Fibroblast of lung (primary cell): ENCODE measurements around the gene S100A1. TPM values are rescaled to one million over a fixed set of nuclear protein-coding genes. Genes with fewer than 3 reads are reported as not detected.

Source experiments
- DNase-seq, 2 donors: peaks; one replicate each; pipeline versions ENCODE4 v3.0.0 to v3.0.0-alpha.2; 2010; ENCODE audit warnings: low read depth in 2 of 2
- H2AFZ ChIP-seq: 2 replicates; pipeline ENCODE4 v1.5.1; 2012; ENCODE audit warnings: low read length, control low read depth, inconsistent platforms
- H3K27ac ChIP-seq: 2 replicates; pipeline ENCODE4 v1.5.1; 2011; ENCODE audit warnings: low read length, control low read depth; ENCODE audit not compliant: insufficient read depth
- H3K27me3 ChIP-seq: 2 replicates; pipeline ENCODE4 v1.5.1; 2011; ENCODE audit warnings: mild to moderate bottlenecking, low read length; ENCODE audit not compliant: control insufficient read depth, insufficient read depth
- H3K36me3 ChIP-seq: 2 replicates; pipeline ENCODE4 v1.5.1; 2011; ENCODE audit warnings: low read length; ENCODE audit not compliant: control insufficient read depth, insufficient read depth
- H3K4me1 ChIP-seq: 2 replicates; pipeline ENCODE4 v1.5.1; 2011; ENCODE audit warnings: low read length; ENCODE audit not compliant: control insufficient read depth, insufficient read depth; ENCODE audit errors: extremely low read depth
- H3K4me2 ChIP-seq: 2 replicates; pipeline ENCODE4 v1.5.1; 2011; ENCODE audit warnings: low read length, control low read depth; ENCODE audit not compliant: insufficient read depth; ENCODE audit errors: extremely low read depth
- H3K4me3 ChIP-seq, 4 experiments: fragments of 200-600 bp in 1 of 4; sonication (generic) in 1 of 4; replicated peaks in 1 of 4; 2 replicates each; pipeline ENCODE4 v1.5.1; 2011 to 2016; ENCODE audit warnings: low read length in 4 of 4, low read depth in 3 of 4, mild to moderate bottlenecking in 3 of 4, control low read depth in 2 of 4, inconsistent platforms in 1 of 4, mixed read lengths in 1 of 4; ENCODE audit not compliant: insufficient read depth in 1 of 4; ENCODE audit errors: control extremely low read depth in 1 of 4
- H3K79me2 ChIP-seq: 2 replicates; pipeline ENCODE4 v1.5.1; 2012; ENCODE audit warnings: mild to moderate bottlenecking, low read length, inconsistent platforms; ENCODE audit not compliant: control insufficient read depth, insufficient read depth
- H3K9ac ChIP-seq: 2 replicates; pipeline ENCODE4 v1.5.1; 2011; ENCODE audit warnings: mild to moderate bottlenecking, low read length, control low read depth; ENCODE audit not compliant: insufficient read depth
- H3K9me3 ChIP-seq: 2 replicates; pipeline ENCODE4 v1.5.1; 2012; ENCODE audit warnings: low read depth, low read length; ENCODE audit not compliant: control insufficient read depth, insufficient read depth
- H4K20me1 ChIP-seq: 2 replicates; pipeline ENCODE4 v1.5.1; 2011; ENCODE audit warnings: low read length; ENCODE audit not compliant: control insufficient read depth, insufficient read depth; ENCODE audit errors: extremely low read depth
- CTCF ChIP-seq, 2 donors: IDR thresholded peaks in 1 of 2; conservative IDR thresholded peaks in 1 of 2; 1 replicate in 1 of 2; 2 replicates in 1 of 2; pipeline ENCODE4 v1.5.1; 2011 to 2012; ENCODE audit warnings: low read length in 2 of 2, control low read depth in 1 of 2, inconsistent platforms in 1 of 2, low read depth in 1 of 2, mild to moderate bottlenecking in 1 of 2
- EZH2 ChIP-seq: IDR thresholded peaks from 2 replicates; pipeline ENCODE4 v1.5.1; 2012; ENCODE audit warnings: low read length, control low read depth, mild to moderate bottlenecking; ENCODE audit errors: missing control alignments
- polyA plus RNA-seq, 2 donors: library from polyadenylated mRNA; depleted of rRNA in 1 of 2; stranded (reverse) in 1 of 2; unstranded in 1 of 2; fragments of >200 nt; gene quantifications; 2 replicates each; pipeline ENCODE4 v1.2.1, GENCODE V29; 2011 to 2012; ENCODE audit warnings: missing spikeins in 1 of 2
- total RNA-seq: library from RNA; depleted of rRNA; stranded (reverse); fragments of >200 nt; gene quantifications from 2 replicates; pipeline ENCODE4 v1.2.1, GENCODE V29; 2014

The S100A1 gene
- total and polyA plus RNA-seq, 2 donors (not counting 1 experiment from before 2014, with no cell fraction given) = 0.17 to 9.7 TPM

- H3K79me2 ChIP-seq = no peaks in the 10 kb centered on the region
- peak overlapping the region; percentile 7 for H3K9ac ChIP-seq
- no peaks in the 10 kb centered on the region for H3K36me3 ChIP-seq
- H4K20me1 ChIP-seq = no peaks in the 10 kb centered on the region
- TF ChIP-seq EZH2 = peak; percentile 99
- no peak for TF ChIP-seq CTCF (conservative IDR thresholded peaks at IDR 0.05 in 1 of 2, IDR thresholded peaks at IDR 0.05 in 1 of 2; ENCODE audit: low read depth in 1 of 2, low read length in 2 of 2)
- peak overlapping the region; percentile 75 for H3K4me2 ChIP-seq
- no peak for DNase-seq
- H3K27ac ChIP-seq = no peak overlapping the region
- peaks cover 10% of the 10 kb centered on the region for H3K4me1 ChIP-seq
- no peaks in the 10 kb centered on the region for H3K9me3 ChIP-seq
- peak overlapping the region; percentile 21 for H2AFZ ChIP-seq
- peaks cover 41% of the 10 kb centered on the region for H3K27me3 ChIP-seq
- H3K4me3 ChIP-seq = peak overlapping the region; percentile 6 to 50 (median 36)
These were observed 51.3 kb downstream of the S100A1 start for GRCh38 chr1:153679337-153680119.

GRCh38 chr1:153680120-153680403 is 51.8 kb downstream of the S100A1 start:
- Histone ChIP-seq H3K36me3 (no peaks in the 10 kb centered on the region), H3K27me3 (peaks cover 41% of the 10 kb centered on the region), H3K27ac (no peak overlapping the region), H3K4me1 (peaks cover 10% of the 10 kb centered on the region), H4K20me1 (no peaks in the 10 kb centered on the region), H2AFZ (no peak overlapping the region), H3K9ac (no peak overlapping the region), H3K9me3 (no peaks in the 10 kb centered on the region), H3K4me2 (no peak overlapping the region), H3K4me3 (no peak overlapping the region), H3K79me2 (no peaks in the 10 kb centered on the region)
- TF ChIP-seq EZH2 (no peak), CTCF (conservative IDR thresholded peaks at IDR 0.05 in 1 of 2, IDR thresholded peaks at IDR 0.05 in 1 of 2; ENCODE audit: low read depth in 1 of 2, low read length in 2 of 2) (no peak)
- no peak for DNase-seq

Other genes starting within 250 kb of the S100A1 start
- not detected in 2 replicates for gene S100A8, start 237.4 kb upstream of the S100A1 start, total RNA-seq
- not detected in 2 replicates for gene S100A8, start 237.4 kb upstream of the S100A1 start, polyA plus RNA-seq
- gene S100A7A, start 211.9 kb upstream of the S100A1 start, total RNA-seq = not detected in 2 replicates
- gene S100A7A, start 211.9 kb upstream of the S100A1 start, polyA plus RNA-seq = not detected in 2 replicates
- gene S100A7, start 167.8 kb upstream of the S100A1 start, total RNA-seq = not detected in 2 replicates
- not detected in 2 replicates for gene S100A7, start 167.8 kb upstream of the S100A1 start, polyA plus RNA-seq
- 2,061 and 4,042 TPM in 2 replicates for gene S100A6, start 92.4 kb upstream of the S100A1 start, total RNA-seq
- 1,280 and 2,637 TPM in 2 replicates for gene S100A6, start 92.4 kb upstream of the S100A1 start, polyA plus RNA-seq
- not detected in 2 replicates for gene S100A5, start 87.5 kb upstream of the S100A1 start, total RNA-seq
- gene S100A5, start 87.5 kb upstream of the S100A1 start, polyA plus RNA-seq = 0.20 and 0.24 TPM in 2 replicates
- gene S100A4, start 82.6 kb upstream of the S100A1 start, total RNA-seq = 85.3 and 287 TPM in 2 replicates
- gene S100A4, start 82.6 kb upstream of the S100A1 start, polyA plus RNA-seq = 371 and 928 TPM in 2 replicates
- gene S100A3, start 79.2 kb upstream of the S100A1 start, total RNA-seq = 1.8 and 6.8 TPM in 2 replicates
- gene S100A3, start 79.2 kb upstream of the S100A1 start, polyA plus RNA-seq = 11.5 and 14.8 TPM in 2 replicates
- gene S100A2, start 62.6 kb upstream of the S100A1 start, total RNA-seq = 1.5 and 3.6 TPM in 2 replicates
- gene S100A2, start 62.6 kb upstream of the S100A1 start, polyA plus RNA-seq = 4.8 and 10.3 TPM in 2 replicates
- gene S100A16, start 15.3 kb upstream of the S100A1 start, total RNA-seq = 121 and 122 TPM in 2 replicates
- gene S100A16, start 15.3 kb upstream of the S100A1 start, polyA plus RNA-seq = 182 and 632 TPM in 2 replicates
- 0.26 and 0.33 TPM in 2 replicates for gene S100A14, start 12.1 kb upstream of the S100A1 start, total RNA-seq
- gene S100A14, start 12.1 kb upstream of the S100A1 start, polyA plus RNA-seq = 0.40 and 0.51 TPM in 2 replicates
- 105 and 172 TPM in 2 replicates for gene S100A13, start 929 bp upstream of the S100A1 start, total RNA-seq
- gene S100A13, start 929 bp upstream of the S100A1 start, polyA plus RNA-seq = 399 TPM in 2 replicates
- 22.6 and 34.0 TPM in 2 replicates for gene CHTOP, start 5.6 kb downstream of the S100A1 start, total RNA-seq
- gene CHTOP, start 5.6 kb downstream of the S100A1 start, polyA plus RNA-seq = 47.6 and 52.2 TPM in 2 replicates
- gene SNAPIN, start 30.3 kb downstream of the S100A1 start, total RNA-seq = 72.7 and 76.5 TPM in 2 replicates
- gene SNAPIN, start 30.3 kb downstream of the S100A1 start, polyA plus RNA-seq = 52.0 and 56.8 TPM in 2 replicates
- gene ILF2, start 42.6 kb downstream of the S100A1 start, total RNA-seq = 129 and 135 TPM in 2 replicates
- gene ILF2, start 42.6 kb downstream of the S100A1 start, polyA plus RNA-seq = 235 and 344 TPM in 2 replicates
- gene NPR1, start 50.3 kb downstream of the S100A1 start, total RNA-seq = 0.66 and 2.1 TPM in 2 replicates
- gene NPR1, start 50.3 kb downstream of the S100A1 start, polyA plus RNA-seq = 0.14 and 0.60 TPM in 2 replicates
- gene INTS3, start 99.6 kb downstream of the S100A1 start, total RNA-seq = 30.0 and 37.3 TPM in 2 replicates
- gene INTS3, start 99.6 kb downstream of the S100A1 start, polyA plus RNA-seq = 31.4 and 42.2 TPM in 2 replicates
- gene SLC27A3, start 147.0 kb downstream of the S100A1 start, total RNA-seq = 30.6 and 34.4 TPM in 2 replicates
- gene SLC27A3, start 147.0 kb downstream of the S100A1 start, polyA plus RNA-seq = 9.3 and 9.7 TPM in 2 replicates